ENCODE data around the gene RNF31.

RNF31 gene

GRCh38 chr14:24116128-24116814 is 31.0 kb upstream of the RNF31 start:
- no peak for DNase-seq (ENCODE audit: low read depth)

DNA sequence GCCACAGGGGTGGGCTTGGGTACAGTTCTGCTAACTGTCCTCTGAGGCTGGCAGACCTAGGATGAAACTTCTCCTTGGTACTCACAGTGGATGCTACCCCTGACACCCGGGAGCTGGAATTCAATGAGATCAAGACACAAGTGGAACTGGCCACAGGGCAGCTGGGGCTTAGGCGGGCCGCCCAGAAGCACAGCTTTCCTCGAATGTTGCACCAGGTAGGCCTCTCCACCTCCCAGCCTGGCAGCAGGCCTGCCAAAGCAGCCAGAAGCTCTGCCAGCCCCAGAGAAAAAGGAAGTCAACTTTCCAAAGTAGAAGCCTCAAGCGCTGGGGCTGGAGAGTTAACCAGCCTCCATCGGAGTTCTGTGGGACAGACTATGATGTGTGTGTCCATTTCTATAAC is 30.1 kb upstream of the RNF31 start:
- no peak for DNase-seq (ENCODE audit: low read depth)

GRCh38 chr14:24119691-24120090 is 27.6 kb upstream of the RNF31 start:
- no peak for DNase-seq (ENCODE audit: low read depth)

GRCh38 chr14:24121210-24121609 is 26.1 kb upstream of the RNF31 start:
- DNase-seq (ENCODE audit: low read depth) = no peak

DNA sequence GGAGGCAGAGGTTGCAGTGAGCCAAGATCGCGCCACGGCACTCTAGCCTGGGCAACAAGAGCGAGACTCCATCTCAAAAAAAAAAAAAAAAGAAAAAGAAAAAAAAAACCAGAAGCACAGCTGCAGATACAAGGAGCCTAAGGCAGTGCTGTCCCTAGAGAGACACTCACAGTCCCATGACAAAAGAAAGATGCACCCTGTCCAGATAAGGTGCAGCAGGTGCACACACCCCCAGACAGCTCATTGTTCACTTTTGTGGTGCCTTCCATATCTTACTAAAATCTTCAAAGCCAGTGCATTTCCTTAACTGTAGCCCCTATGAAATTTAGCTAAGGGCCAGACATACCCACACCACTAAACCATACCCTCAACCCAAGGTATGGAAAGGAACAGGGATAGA is 24.9 kb upstream of the RNF31 start:
- DNase-seq (ENCODE audit: low read depth) = no peak

- DNase-seq (ENCODE audit: low read depth) = no peak
Observed at GRCh38 chr14:24122898-24123297, 24.4 kb upstream of the RNF31 start.

DNA sequence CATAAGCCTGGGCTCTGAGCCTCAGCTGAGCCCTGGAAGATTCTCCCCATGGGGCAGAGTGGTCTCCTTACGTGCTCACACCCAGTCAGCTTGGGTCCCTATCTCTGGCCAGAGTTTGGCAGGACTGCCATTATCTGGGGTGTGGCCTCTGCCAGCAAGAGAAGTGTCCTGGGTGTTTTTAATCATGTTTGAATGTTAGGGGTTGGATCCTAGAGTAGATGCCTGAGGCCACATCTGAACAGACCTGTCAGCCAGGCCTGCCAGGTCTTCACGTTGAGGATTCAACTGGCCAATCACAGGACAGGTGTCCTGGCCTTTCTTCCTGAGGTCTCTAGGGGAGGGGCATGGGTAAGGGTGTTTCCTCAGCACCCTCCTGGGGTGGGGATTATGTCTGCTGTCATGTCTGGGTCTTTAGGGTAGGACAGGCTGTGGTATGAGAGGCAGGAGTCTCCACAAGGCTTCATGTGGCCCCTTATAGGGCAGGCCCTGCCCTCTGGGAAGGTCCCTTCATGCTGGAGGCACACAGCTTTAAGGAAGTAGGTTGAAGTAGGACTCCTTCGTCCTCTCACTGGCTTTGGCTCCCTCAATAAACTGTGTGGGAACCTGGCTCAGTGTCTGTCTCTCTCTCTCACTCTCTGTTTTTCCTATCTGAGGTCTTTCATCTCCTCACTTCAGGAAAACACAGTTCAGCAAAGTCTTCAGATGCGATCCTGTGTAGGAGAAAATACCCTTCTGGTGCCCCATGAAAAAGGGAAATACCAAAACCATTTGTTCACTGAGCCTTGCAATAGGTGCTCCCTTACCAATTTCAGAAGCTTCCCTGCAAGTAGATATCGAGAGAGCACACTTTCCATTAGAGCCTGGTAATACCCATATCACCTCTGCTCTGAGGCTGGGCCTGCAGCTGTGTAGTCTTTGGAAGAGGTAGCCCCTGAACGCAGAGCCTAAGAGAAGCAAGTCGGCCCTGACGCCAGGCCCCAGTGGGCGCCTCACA is 23.6 kb upstream of the RNF31 start:
- DNase-seq (ENCODE audit: low read depth) = no peak

DNA sequence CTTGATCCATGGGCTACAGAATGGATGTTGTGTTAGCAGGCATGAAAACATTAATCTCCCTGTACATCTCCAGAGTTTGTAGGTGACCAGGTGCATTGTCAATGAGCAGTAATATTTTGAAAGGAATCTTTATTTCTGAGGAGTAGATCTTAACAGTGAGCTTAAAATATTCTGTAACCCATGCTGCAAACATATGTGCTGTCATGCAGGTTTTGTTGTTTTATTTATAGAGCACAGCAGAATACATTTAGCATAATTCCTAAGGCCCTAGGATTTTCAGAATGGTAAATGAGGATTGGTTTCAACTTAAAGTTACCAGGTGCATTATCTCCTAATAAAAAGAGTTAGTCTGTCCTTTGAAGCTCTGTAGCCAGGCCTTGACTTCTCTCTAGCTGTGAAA is 20.4 kb upstream of the RNF31 start:
- DNase-seq (ENCODE audit: low read depth) = no peak

- no peak for DNase-seq (ENCODE audit: low read depth)
Observed at GRCh38 chr14:24127673-24128072, 19.6 kb upstream of the RNF31 start.

DNA sequence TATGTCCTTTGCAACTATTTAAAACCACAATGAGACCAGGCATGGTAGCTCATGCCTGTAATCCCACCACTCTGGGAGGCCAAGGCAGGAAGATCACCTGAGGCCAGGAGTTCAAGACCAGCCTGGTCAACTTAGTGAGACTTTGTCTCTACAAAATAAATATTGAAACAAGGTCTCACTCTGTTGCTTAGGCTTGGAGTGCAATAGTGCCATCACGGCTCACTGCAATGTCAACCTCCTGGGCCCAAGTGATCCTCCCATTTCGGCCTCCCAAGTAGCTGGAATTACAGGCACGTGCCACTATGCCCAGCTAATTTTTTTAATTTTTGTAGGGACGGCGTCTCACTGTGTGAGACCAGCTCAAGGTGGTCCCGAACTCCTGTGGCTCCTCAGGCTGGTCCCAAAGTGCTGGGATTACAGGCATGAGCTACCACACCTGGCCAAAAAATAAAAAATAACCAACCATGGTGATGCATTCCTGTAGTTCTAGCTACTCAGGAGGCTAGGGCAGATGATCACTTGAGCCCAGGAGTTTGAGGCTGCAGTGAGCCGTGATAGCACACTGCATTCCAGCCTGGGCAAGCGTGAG is 17.8 kb upstream of the RNF31 start:
- no peak for DNase-seq (ENCODE audit: low read depth)

GRCh38 chr14:24130380-24130716 is 16.9 kb upstream of the RNF31 start, which contains the start of gene FITM1:
Gene FITM1, plus strand, starts transcription at chr14:24130659. Its CDS starts 905 bp downstream, at chr14:24131564.
- DNase-seq (ENCODE audit: low read depth) = no peak

GRCh38 chr14:24130717-24131548 is 16.4 kb upstream of the RNF31 start:
- DNase-seq (ENCODE audit: low read depth) = no peak

- DNase-seq (ENCODE audit: low read depth) = no peak
Observed at GRCh38 chr14:24131549-24131966, 15.7 kb upstream of the RNF31 start.

DNA sequence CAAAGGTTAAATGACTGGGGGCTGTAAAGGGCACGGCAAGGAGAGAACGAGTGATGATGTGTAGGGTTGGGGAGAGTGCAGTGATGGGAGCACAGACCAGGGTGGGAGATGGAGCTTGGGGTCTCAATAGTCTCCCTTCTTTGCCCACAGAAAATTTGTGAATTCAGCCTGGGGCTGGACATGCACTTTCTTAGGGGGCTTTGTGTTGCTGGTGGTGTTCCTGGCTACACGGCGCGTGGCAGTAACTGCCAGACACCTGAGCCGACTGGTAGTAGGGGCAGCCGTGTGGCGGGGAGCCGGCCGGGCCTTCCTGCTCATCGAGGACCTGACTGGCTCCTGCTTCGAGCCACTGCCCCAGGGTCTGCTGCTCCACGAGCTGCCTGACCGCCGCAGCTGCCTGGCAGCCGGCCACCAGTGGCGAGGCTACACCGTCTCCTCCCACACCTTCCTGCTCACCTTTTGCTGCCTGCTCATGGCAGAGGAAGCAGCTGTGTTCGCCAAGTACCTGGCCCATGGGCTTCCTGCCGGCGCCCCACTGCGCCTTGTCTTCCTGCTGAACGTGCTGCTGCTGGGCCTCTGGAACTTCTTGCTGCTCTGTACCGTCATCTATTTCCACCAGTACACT is 15.1 kb upstream of the RNF31 start:
- no peak for DNase-seq (ENCODE audit: low read depth)

GRCh38 chr14:24132976-24133375 is 14.3 kb upstream of the RNF31 start:
- DNase-seq (ENCODE audit: low read depth) = no peak

GRCh38 chr14:24133735-24134134 is 13.6 kb upstream of the RNF31 start:
- DNase-seq (ENCODE audit: low read depth) = no peak

- no peak for DNase-seq (ENCODE audit: low read depth)
Observed at GRCh38 chr14:24135584-24135833, 11.8 kb upstream of the RNF31 start.

DNA sequence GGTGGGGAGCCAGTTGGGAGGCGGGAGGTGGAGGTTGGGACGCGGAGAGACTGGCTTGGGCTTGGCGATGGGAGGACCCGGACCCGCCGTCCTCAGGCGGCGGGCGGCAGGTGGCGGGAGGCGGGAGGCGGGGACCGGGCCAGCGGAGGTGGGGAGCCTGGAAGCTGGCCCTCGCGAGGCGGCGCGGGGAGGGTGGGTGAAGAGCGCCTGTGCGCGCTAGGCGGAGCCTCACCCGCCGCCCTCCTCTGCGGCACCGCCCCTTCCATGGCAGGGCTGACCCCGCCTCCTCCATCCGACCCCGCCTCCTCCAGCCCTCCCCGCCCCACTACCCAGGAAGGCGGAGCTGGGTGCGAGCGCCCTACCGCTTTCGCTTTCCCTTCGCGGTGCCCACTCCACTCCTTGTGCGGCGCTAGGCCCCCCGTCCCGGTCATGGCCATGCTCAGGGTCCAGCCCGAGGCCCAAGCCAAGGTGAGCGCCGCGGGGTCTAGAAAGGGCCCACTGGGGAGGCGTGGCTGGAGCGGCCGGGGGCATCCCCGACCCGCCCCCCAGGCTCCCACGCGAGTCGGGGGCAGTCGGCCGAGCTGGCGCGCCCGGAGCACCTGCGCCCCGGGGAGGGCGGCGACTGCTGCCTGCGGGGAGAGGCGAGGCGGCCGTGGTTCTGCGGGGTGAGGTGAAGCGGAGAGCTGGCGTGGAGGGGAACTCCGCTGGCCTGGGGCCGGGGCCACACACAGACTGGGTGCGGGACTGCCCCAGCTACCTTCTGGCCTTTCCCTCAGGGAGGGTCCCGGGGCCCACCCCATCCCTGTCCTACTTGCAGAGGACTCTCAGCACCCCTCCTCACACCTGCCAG is 11.2 kb upstream of the RNF31 start, which contains the start of gene PSME1:
Gene PSME1, plus strand, starts transcription at position 361 of the 850 bp plus-strand sequence. Its CDS starts 69 bp downstream, at position 430.
- peak; percentile 90 for DNase-seq (ENCODE audit: low read depth)

DNA sequence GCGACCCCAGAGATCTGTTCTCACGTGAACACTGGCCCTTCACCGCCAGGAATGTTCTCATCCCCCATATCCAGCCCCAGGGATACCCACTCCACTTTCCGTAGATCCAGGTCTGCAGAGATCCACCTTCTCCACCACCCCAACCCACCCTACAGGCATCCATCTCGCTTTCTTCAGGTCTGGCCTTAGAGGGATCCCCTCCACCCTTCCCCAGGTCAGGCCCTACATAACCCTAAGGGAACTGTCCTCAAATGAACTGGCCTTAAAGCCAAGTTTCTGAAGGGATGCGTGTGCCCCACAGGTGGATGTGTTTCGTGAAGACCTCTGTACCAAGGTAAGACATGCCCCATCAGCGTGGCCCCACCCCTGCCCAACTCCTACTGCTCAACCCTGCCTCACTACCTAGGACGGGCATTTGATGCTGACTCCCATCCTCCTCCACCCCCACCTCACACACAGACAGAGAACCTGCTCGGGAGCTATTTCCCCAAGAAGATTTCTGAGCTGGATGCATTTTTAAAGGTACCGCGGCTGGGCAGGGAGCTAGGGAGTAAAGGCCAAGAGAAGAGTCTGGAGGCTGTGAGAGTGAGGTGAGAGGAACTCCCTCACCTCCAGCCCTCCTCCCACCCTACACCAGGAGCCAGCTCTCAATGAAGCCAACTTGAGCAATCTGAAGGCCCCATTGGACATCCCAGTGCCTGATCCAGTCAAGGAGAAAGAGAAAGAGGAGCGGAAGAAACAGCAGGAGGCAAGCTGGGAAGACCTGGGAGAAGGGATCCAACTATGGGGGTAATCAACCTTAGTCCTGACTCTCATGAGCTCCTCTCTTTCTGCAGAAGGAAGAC is 10.4 kb upstream of the RNF31 start:
- no peak for DNase-seq (ENCODE audit: low read depth)
